Ramos (cell line): ENCODE measurements around the gene HAUS1.
"Not testable (repeated sequence)": the region's sequence is repeated elsewhere in the genome, so short reads cannot be mapped to it uniquely, and the experiment has no call there.

Experiments
- in situ Hi-C: fragments of 300-500 bp; cut with MboI; formaldehyde crosslinking; loops from one replicate; pipeline ENCODE4 v1.14.3; 2022; ENCODE audit warnings: low sequenced_read_pairs; ENCODE audit not compliant: unreplicated experiment

HAUS1 gene

DNA sequence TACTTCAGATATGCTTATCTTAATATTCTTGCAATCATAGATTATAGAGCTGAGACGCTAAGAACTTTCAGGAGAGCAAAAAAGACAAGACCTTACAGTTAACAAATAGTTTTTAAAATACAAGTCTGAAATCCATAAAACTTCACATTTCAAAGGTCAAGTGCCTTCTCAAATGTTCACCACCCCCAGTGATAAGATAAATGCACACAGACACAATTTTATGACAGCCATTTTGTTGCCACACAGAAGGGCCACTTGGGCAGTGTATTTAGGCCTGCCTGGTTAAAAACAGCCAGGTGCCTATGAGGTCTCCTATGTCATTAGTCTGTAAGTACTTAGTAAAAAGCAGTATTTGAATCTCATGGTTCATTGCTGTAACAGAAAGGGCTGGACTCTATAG is 24.0 kb upstream of the HAUS1 start:
- in situ Hi-C loops = no loop called here

DNA sequence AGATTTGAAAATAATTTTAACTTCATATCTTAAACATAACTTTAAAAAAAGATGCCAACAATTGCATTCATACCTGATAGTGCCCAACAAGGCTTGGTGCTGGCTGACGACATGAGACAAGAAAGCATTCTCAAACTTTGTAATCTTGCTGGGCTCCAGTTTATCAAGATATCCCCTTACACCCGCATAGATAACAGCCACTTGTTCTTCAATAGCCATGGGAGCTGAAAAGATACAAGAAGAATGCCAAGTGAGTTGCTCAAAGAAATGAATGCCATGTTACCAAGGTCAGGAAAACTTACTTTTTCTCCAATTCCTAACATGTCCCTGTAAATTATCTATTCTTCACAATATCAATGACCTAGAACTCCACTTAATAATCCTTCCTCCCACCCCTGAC is 19.8 kb upstream of the HAUS1 start:
- in situ Hi-C loops = no loop called here

DNA sequence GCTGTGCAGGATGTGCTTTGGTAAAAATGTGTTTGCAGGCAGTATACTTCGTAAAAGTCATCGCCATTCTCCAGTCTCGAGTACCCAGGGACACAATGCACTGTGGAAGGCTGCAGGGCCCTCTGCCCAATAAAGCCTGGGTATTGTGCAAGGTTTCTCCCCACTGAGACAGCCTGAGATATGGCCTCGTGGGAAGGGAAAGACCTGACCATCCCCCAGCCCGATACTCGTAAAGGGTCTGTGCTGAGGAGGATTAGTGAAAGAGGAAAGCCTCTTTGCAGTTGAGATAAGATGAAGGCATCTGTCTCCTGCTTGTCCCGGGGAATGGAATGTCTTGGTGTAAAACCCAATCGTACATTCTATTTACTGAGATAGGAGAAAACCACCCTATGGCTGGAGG is 15.7 kb upstream of the HAUS1 start:
- in situ Hi-C loops = not testable (repeated sequence)

DNA sequence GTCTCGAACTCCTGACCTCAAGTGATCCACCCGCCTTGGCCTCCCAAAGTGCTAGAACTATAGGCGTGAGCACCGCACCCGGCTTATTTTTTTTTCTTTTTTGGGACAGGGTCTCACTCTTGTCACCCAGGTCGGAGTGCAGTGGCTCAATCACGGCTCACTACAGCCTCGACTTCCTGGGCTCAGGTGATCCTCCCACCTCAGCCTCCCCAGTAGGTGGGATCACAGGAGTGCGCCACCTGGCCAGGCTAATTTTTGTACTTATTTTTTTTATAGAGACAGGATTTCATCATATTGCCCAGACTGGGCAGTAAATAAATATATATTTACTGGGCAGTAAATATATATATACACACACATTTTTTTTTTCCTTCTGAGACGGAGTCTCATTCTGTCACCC is 8.7 kb upstream of the HAUS1 start:
- in situ Hi-C loops = no loop called here

DNA sequence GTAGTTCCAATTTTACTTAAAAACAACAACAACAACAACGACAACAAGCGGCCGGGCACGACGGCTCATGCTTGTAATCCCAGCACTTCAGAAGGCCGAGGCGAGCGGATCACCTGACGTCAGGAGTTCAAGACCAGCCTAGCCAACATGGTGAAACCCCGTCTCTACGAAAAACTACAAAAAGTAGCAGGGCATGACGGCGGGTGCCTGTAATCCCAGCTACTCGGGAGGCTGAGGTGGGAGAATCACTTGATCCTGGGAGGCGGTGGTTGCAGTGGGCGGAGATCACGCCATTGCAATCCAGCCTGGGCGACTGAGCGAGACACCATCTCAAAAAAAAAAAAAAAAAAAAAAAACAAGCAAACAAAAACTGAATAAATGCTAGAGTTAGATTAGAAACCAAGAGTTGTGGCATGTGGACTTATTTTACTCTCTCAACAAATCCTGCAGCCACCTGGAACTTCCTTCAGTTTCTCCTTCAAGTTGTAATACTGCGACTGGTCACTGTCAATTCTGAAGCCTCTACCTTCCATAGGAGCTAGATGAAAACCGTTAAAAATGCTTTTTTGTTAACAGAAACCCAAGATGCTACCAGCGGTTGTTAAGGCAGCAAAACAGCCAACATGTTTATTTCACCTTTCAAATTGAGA is 7.4 kb upstream of the HAUS1 start:
- in situ Hi-C loops = no loop called here

DNA sequence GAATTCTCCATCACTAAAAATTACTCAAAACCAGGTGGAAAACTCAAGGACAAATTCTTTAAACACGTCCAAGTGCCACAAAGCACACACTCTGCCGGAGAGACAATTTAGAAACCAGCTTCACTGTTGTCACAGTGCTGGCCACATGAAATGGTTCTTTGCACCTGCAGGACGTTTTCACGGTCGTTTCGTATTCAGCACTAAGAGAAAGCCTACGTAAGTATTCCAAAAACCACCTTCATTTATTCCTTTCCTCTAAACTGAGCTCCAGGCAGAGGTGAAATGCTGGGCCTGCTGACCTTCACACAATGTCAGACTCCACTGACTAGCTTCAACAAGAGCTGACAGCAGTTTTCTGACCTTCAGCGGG is 6.8 kb upstream of the HAUS1 start:
- in situ Hi-C loops = no loop called here

DNA sequence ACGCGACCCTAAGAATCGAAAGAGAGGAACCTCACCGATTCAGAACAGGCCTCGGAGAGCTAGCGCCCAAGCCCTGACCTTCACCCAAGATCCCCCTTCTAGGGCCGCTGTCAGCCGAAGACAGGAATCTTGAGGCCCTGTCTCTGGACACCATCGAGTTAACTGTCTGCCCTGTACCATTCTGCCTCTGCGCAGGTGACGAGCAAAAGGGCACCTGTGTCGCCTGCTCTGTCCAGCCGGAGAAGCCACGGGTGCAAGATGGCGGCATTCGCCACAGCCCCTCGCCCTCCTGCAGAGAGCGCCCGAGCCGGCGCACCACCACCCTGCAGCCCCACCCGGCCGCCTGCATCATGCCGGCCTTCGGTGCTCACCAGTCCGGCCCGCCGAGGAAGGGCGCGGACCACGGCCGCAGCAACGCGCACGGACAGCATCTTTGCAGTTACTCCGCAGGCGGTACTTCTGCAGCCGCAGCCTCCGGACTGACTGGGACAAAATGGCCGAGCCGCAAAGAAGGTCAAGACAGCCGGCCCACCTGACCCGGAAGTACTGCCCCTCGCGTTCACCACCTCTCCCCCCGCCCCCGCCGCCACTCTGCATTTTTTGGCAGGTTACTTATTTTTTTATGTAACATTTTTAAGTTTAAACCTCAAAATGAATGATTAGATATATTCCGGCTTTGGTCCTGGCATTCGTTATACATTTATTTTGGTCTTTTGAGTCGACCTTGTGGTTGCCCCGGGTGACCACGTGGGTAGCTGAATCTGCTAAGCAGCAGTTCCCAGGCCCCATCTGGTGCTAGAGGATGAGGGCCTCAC is 6.2 kb upstream of the HAUS1 start, which contains the start of gene ATP5F1A:
TSS of gene ATP5F1A (minus strand) at position 496 of the 815 bp plus-strand sequence. CDS start at position 431, 65 bp downstream.
- in situ Hi-C loops = no loop called here

DNA sequence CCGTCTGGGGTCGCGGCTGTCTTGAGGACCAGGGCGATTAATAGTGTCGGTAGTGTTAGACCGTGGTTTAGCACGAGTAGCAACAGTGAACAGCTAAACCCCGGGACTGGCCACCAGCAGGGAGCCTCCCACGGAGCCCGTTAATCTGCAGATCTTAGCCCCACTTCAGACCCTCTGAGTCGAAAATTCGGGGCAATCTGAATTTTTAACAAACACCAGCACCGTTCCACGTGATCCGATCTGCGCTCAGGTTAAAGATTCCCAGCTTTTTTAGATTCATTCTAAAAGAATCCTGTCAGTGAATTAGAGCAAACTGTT is 5.6 kb upstream of the HAUS1 start:
- in situ Hi-C loops = no loop called here

DNA sequence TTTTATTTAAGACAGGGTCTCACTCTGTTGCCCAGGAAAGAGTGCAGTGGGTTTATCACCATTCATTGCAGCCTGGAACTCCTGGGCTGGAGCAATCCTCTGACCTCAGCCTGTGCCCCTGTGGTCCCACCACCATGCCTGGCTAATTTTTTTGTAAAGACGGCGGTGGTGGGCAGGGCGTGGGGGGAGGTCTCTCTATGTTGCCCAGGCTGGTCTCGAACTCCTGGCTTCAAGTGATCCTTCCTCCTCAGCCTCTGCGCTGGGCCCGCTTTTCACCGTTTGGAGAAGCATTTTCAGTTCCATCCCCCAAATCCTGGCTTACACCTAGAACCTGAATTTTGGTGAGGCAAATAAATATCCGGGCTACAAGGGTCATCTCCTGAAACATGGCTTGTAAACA is 4.7 kb upstream of the HAUS1 start:
- in situ Hi-C loops = no loop called here

DNA sequence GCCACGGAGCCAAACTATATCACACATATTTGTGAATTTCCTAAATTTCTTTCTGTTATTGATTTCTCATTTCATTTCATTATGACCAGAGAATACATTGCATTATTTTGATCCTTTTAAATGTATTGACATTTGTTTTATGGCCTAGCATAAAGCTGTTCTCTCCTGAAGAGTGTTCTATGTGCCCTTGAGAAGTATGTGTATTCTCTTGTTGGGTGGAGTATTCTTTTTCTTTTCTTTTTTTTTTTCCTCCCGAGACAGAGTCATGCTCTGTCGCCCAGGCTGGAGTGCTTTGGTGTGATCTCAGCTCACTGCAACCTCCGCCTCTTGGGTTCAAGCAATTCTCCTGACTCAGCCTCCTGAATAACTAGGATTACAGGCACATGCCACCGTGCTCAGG is 5.2 kb downstream of the HAUS1 start:
- in situ Hi-C loops = no loop called here

DNA sequence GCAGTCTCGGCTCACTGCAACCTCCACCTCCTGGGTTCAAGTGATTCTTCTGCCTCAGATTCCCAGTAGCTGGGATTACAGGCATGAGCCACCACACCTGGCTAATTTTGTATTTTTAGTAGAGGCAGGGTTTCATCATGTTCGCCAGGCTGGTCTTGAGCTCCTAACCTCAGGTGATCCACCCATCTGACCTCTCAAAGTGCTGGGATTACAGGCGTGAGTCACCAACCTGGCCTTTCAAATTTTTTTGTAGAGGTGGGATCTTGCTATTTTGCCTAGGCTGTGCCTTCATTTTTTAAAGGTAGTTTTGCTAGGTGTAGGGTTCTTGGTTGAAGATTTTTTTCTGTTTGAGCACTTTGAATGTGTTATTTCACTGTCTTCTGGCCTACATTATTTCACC is 6.2 kb downstream of the HAUS1 start:
- in situ Hi-C loops = no loop called here

DNA sequence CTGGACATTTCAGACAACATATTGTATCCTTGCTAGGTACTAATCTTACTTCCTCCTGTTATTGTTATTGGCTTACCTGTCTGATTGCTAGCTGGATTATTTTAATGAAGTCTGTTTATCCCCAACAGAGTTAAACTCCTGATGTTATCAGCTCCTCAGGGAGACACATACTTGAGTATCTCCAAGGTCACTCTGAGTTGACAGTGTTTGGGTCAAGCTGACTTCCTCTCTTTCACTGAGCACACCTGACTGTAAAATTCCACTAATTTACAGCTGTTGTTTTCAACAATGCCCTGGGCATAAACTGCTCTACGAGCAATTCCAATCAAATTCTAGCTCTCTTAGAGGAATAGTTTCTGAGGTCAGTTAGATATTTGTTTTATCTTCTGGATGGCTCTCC is 9.6 kb downstream of the HAUS1 start:
- in situ Hi-C loops = no loop called here

DNA sequence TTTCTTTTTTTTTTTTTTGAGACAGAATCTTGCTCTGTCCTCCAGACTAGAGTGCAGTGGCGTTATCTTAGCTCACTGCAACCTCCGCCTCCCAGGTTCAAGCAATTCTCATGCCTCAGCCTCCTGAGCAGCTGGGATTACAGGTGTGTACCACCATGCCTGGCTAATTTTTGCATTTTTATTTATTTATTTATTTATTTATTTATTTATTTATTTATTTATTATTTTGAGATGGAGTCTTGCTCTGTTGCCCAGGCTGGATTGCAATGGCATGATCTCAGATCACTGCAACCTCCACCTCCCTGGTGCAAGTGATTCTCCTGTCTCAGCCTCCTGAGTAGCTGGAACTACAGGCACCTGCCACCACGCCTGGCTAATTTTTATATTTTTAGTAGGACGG is 22.4 kb downstream of the HAUS1 start:
- in situ Hi-C loops = not testable (repeated sequence)

DNA sequence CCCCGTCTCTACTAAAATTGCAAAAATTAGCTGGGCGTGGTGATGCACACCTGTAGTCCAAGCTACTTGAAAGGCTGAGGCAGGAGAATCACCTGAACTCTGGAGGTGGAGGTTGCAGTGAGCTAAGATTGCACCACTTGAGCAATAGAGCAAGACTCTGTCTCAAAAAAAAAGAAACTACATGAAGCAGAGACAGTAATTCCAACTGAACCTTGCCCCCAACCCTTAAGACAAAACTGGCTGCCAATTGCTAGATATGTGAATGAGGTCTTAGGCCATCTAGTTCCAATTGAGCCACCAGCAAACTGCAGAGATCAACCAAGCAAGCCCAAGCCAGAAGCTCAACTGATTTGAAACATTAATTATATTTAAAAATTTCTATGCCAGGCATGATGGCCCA is 25.9 kb downstream of the HAUS1 start:
- in situ Hi-C loops = no loop called here

DNA sequence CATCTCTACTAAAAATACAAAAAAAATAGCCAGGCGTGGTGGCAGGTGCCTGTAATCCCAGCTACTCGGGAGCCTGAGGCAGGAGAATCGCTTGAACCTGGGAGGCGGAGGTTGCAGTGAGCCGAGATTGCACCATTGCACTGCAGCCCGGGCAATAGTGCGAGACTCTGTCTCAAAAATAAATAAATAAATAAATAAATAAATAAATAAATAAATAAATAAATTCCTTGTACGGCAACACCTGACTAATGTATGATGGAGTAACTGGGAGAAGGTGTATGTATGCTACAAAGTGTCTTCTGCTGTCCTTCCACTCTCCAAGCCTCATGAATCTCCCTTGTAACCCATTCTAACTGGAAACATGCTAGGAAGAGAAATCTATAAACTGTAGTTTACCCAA is 26.4 kb downstream of the HAUS1 start:
- in situ Hi-C loops = not testable (repeated sequence)

DNA sequence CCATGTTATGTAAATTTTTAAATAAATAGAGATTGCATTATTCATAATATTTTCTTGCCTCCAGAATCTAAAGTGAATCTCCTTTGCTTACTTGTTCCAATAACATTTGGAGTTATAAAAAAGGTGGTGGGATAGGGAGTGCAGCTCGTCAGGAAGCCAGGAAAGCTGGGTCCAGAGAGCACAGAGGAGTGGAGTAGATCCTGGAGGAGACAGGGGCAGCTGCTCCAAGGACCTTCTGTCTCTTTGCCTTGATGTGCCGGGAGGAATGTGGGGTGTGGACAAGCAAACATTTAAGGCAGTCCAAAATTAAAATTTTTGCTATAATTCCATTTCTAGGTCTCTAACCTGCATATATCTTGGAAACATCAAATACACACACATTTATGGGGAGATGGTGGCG is 29.3 kb downstream of the HAUS1 start:
- in situ Hi-C loops = no loop called here

DNA sequence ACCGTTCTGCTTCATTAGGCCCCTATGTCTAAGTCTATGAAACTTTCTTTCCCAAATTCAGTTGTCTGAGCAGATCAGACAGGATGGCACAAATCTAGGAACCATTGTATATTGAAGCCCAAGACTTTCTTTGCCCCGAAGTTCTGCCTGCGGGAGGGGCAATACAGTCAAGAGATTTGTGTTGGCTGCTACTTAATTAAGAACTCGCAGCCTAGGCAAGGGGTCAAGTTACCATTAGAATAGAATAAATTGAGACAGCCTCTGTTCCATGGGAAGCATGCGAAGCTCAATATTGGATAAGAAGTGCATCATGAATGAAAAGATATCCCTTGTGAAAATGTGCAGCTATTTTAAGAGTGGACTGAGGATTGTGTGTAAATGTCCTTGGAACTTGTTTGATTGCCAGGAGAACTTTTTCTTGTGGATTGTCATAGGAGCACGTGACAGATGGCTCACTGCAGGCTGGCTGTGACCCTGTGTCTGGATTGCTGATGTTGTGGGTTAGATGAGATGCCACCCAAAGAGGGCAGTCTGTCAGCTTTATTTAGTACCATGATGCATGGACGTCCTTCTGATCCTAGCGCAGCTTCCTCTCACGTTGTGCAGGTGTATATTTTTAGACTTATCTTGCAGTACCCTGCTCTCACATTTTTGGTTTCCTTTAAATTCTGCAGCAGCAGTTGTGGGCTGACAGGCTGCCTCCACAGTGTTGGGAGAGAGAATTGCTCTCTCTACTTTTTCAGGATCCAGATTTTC is 30.9 kb downstream of the HAUS1 start:
- in situ Hi-C loops = no loop called here

DNA sequence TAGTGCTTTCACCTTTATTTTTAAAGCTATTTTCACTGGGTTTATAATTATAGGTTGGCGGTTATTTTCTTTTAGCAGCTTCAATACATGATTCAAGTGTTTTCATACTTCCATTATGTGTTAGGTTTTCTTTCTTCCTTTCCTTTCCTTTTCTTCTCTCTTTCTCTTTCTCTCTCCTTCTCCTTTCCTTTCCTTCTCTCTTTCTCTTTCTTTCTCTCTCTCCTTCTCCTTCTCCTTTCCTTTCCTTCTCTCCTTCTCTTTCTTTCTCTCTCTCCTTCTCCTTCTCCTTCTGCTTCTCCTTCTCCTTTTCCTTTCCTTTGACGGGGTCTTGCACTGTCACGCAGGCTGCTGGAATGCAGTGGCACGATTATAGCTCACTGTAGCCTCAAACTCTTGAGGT is 36.0 kb downstream of the HAUS1 start:
- in situ Hi-C loops = loop anchor here (10.0 kb wide), 1 partner anchor 345 kb away; no protein-coding TSS in a partner anchor

DNA sequence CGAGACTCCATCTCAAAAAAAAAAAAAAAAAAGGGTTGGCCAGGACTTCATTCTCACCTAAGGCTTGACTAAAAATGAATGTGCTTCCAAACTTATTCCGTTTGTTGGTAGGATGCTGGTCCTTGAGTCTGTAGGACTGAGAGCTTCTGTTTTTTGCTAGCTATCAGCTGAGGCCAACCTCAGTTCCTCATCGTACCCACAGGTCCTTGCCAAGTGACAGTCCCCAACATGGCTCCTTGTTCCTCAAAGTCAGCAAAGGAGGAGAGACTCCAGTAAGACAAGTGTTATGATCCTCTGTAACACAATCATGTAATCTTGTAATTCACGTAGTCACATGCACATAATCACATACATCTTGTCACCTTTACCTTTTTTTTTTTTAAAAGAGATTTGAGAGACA is 37.0 kb downstream of the HAUS1 start:
- in situ Hi-C loops = loop anchor here (10.0 kb wide), 1 partner anchor 344 kb away; no protein-coding TSS in a partner anchor

DNA sequence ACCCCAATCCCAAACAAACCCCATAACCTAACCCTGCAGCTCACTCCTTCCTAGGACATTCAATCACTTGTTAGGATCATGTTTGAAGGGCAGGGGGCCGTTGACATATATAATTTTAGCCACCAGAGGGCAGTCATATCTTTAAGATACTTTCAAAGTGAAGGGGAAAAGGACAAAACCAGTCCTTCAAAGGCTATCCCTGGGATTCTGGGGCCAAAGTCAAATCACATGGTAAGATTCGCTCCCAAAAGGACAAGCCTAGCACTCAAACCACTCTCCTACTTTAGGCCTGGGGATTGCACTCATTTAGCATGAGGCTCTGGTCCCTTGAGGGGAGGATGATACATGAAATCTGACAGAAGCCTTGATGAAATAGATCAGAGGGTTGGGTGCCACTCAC is 44.6 kb downstream of the HAUS1 start:
- in situ Hi-C loops = loop anchor here (5.0 to 10.0 kb wide), 2 partner anchors 336 to 513 kb away; no protein-coding TSS in a partner anchor

DNA sequence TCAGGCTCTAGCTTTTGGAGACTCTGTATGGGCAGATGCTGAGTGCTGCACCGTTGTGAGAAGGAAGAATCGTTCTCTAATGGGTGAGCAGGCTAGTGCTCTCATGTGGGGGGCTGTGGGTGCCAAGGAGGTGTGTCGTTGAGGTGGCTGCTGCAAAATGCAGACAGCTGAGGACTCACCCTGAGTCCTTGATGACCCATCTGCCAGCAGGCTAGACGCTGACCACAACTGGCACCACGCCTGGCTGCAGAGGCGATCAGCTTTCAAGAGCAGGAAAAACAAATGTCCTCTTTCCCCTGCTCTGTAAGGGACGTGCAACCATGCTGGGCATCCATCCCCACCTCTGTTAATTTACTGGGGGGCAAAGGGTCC is 48.2 kb downstream of the HAUS1 start:
- in situ Hi-C loops = loop anchor here (25.0 kb wide), 1 partner anchor 135 kb away; no protein-coding TSS in a partner anchor
